Epidermal melanocyte (primary cell): ENCODE measurements around the gene THTPA.
A peak's percentile ranks its signal among the peaks of the same experiment; 100 is the strongest.

Source experiments
- DNase-seq: peaks from one replicate; pipeline ENCODE4 v3.0.0; 2011; ENCODE audit warnings: low spot score; ENCODE audit not compliant: insufficient read length

Gene THTPA

DNA sequence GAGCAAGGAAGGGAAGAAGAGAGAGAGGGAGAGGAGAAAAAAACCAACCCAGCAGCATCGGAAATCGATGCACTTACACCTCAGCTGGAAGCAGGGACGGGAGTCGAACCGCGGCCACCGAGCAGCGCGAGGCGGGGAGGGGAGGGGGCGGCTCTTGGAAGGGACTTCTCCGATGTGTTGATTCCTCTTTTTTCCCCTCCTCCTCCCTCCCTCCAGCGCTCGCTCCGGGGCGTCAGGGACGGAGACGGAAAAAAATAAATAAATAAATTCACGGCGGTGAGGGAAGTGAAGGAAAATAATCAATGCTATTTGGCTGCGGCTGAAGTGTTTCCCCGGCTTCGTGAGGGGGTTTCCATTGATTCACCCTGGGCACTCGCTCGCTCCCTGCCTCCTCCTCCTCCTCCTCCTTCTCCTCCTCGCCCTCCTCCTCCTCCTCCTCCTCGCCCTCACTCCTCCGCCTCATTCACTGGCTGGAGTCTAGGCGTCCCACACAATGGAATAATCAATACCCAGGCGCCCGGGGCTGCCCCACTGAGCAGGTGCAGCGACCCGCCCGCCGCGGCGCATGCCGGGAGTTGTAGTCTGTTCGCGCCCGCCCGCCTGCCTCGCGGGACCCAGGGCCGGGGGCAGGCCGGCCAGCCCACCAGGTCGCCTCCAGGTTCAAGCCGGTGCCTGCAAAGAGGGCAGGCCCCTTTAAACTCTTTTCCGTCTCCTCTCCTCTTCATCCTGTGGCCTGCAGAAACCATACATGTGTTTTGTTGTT is 4.6 kb upstream of the THTPA start, which contains the start of gene ZFHX2:
TSS of gene ZFHX2 (minus strand) at position 500 of the 763 bp plus-strand sequence. CDS start 16,440 bp downstream, outside the sequence.
- peak; percentile 71 for DNase-seq

DNA sequence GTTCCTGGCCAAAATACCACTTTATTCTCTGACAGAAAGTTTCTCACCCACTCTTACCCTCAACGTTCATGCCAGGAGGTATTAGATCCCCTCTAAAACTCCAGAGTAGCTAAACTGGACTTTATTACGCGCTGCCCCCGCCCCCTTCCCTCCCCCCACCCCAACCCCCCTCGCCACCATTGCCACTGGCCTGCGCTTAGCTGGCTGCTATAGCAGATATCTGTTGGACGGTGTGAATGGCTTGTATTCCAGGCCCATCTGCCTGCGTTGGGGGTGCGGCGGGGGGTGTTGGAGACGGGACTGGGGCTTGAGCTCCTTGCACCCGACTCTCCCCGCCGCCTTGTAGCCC is 564 bp upstream of the THTPA start:
- no peak for DNase-seq

GRCh38 chr14:23556700-23557440 is 799 bp downstream of the THTPA start:
- DNase-seq = no peak

- no peak for DNase-seq
Observed at GRCh38 chr14:23557521-23557920, 1.4 kb downstream of the THTPA start.

DNA sequence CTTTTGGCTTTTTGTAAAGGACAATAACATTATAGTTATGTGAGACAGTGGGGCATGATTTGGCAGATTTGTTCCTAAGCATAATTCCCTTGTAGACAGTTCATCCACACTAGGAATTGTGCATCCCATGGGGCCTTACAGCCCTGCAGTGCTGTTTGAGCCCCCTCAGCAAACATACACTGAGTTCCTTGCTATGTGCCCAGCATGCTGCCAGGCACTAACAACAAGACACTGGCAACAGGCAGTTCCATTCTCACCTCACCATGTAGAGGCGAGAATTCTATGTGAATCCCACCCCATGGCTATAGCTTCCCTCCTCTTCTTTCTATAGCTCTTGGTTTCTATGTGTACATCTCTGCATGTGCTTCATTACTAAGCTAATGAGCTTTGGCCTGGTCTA is 1.9 kb downstream of the THTPA start:
- no peak for DNase-seq

- no peak for DNase-seq
Observed at GRCh38 chr14:23558346-23559009, 2.4 kb downstream of the THTPA start.

- DNase-seq = no peak
Observed at GRCh38 chr14:23559010-23559925, 3.2 kb downstream of the THTPA start.

DNA sequence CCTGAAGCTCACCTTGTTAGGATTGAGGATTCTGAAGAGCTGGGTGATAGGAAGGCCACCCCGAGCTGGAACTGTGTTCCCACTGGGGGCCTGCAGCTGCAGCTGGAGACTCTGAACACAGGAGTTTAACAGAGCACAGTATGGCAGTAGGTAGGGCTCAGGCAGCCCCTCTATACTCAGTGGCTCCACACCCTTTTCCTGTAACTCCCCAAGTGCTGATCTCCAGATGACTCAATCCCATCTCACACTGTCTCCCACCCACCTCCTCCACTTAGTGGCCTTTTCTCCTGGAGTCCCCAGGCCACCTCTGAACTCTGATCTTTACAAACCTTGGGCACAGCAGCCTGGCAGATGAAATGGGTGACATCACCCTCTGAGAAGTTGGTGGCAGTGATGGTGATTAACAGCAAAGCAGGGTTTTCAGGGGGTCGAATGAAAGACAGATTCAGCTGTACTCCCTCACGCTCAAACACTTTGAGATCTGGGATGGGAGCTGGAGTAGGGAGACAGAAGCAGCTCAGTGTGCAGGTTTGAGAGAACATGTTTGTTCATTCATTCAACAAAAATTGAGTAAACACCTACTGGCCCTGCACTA is 4.0 kb downstream of the THTPA start:
- no peak for DNase-seq

DNA sequence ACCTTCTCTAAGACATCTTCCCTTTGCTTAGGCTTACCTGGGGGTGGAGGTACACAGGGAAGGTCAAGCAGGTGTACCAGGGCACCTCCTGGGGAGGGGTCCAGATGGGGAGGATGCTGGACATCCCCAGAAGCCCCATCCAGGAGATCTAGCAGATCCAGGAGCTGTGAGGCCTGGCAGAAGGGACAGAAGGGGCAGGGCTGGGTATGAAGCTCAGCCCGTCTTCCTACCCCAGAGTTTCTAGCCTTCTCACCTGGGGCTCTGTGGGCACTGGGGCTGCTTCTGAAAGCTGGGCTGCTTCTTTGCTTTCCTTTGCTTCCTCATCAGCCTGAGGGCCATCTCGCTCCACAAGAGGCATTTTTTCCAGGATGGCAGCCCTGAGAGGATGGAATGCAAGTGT is 5.2 kb downstream of the THTPA start:
- no peak for DNase-seq

DNA sequence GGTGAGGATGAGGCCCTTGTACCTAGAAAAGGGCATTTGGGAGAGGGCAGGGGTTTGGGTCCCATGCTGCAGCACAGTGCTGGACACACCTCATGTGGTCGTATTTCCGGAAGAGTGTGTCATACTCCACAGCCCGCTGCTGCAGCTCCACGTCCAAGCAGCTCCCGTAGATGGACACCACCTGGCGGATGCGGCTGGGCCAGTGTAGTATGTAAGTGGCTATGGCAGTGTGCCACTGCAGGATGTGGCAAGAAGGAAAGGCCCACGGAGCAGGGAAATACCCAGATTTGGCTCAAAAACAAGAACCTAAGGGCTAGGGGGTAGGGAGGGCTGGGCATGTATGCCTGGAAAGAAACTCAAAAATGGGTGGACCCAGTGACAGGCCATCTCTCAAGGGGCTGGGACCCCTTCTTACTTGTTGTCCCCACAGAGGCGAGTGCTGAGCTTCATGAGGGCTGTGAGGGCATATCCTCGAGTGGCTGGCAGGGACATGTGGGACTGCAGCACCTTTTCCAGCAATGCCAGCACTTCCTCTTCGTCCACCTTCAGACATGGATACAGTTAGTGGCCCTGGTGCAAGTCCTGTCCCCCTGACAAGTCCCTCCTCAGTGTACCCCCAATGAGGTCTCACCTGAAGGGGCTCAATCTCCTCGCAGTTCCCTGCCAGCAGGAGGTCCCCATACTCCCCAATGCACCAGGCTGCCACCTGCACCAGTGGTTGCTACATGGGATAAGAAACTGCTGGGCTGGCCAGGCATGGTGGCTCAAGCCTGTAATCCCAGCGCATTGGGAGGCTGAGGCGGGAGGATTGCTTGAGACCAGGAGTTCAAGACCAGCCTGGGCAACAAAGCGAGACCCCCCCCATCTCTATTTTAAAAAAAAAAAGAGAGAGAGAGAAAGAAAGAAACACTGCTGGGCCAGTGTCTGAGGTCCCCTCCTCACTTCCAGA is 6.1 kb downstream of the THTPA start:
- DNase-seq = no peak

- DNase-seq = no peak
Observed at GRCh38 chr14:23562822-23563472, 6.9 kb downstream of the THTPA start.

DNA sequence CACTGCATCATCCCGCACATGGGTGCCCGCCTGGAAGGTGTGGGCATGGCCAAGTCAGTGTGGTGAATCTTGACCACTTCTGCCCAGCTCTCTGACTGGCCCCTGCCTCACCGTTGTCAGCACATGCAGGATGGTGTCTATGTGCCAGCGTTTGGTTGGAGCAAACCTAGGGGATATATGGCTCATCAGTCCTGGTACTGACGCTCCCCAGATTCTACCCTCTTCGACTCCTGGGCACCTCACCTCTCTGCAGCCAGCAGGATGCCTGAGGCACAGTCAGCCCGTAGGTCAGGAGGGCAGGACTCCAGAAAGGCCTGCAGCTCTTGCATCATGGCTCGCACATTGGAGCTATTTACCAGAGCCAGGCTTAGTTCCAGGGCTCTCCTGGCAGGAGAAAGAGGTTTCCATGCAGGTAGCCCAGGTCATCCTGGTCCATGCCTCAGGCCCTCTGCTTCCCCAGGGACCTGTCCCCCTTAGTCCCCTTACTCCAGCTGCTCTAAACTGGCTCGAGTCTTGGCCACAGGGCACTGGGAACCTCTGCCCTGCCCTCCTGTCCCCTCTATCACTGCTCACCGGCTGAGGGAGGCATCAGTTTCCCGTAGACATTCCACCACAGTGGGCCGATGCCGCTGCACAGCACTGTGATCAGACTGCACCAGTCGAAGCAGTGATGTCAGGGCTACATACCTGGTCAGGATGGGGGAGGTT is 7.6 kb downstream of the THTPA start:
- no peak for DNase-seq

DNA sequence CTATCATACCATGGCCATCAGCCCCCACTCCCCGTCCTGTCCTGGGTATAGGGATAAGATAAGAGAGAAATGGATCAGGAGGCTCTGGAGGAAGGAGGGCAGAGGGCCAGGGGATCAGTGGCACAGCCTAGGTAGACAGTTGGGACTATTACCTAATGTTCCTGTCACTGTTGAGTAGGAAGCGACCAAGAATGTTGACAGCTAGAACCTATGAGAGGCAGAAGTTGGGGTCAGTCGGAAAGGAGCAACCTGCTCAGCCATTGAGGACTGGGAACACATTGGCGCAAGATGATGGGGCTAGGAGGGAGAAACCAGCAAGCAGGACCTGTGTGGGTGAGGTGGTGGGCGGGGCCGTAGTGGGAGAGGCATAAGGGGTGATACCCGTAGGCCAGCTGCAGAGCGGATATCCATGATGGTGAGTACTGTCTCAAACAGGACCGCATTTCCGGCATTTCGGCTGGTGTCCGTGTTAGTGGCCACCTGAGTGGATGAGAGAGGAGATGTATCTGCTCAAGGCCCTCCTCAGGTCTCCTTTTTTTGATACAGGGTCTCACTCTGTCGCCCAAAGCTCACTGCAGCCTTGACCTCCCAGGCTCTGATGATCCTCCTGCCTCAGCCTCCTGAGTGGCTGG is 8.2 kb downstream of the THTPA start:
- DNase-seq = no peak

GRCh38 chr14:23564876-23565275 is 8.8 kb downstream of the THTPA start:
- no peak for DNase-seq

DNA sequence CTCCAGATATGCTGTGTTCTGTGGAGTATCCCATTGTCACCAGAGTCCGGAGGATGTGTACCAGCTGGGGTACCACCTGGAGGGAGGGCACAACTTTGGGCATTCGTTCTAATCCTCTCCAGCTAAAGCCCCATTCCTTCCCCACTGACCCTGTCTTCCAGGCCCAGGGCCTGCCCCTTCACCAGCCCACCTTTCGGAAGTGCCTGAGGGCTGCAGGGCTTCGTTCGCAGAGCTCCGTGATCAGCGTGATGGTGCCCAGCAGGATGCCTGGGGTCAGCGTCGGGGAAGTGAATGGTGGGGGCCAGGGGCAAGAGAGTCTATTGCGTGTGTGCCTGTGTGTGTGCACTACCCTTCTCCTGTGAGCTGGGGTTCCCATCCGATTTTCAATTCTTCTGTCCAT is 9.6 kb downstream of the THTPA start:
- DNase-seq = no peak

GRCh38 chr14:23566112-23566777 is 10.2 kb downstream of the THTPA start:
- DNase-seq = no peak

- DNase-seq = no peak
Observed at GRCh38 chr14:23566778-23567185, 10.7 kb downstream of the THTPA start.
